PC-3 (cell line): ENCODE results near the gene BEND3.

Source experiments
- CTCF ChIP-seq: fragments of 300-600 bp; sonication (generic); conservative IDR thresholded peaks from 2 replicates; pipeline ENCODE4 v1.5.1; 2017; ENCODE audit warnings: antibody characterized with exemption, low read depth, mild to moderate bottlenecking, low read length
- EZH2 ChIP-seq: fragments of 300-600 bp; sonication (generic); IDR thresholded peaks from one replicate; pipeline ENCODE4 v1.6.1; 2017; ENCODE audit warnings: antibody characterized with exemption, mild to moderate bottlenecking, low read length; ENCODE audit not compliant: unreplicated experiment

GRCh38 chr6:107059606-107060005 lies 55.7 kb downstream of the BEND3 start:
- no peak for TF ChIP-seq CTCF
- TF ChIP-seq EZH2, result no peak
